Vagina (tissue), 2 donors: ENCODE data around the gene RCC2.

Source experiments
- CTCF ChIP-seq, 3 experiments: fragments of 450-650 bp in 2 of 3; fragments of 200-600 bp in 1 of 3; sonication (generic) in 1 of 3; IDR thresholded peaks; one replicate each; pipeline ENCODE4 v1.5.1; 2017 to 2019; ENCODE audit warnings: antibody characterized with exemption in 3 of 3, mild to moderate bottlenecking in 2 of 3, moderate library complexity in 2 of 3
- POLR2A ChIP-seq, 2 donors: fragments of 450-650 bp; IDR thresholded peaks; one replicate each; pipeline ENCODE4 v1.6.1; 2017; ENCODE audit warnings: antibody characterized with exemption in 2 of 2, mild to moderate bottlenecking in 2 of 2, moderate library complexity in 2 of 2
- POLR2AphosphoS5 ChIP-seq, 2 donors: sonication (generic); formaldehyde crosslinking; IDR thresholded peaks; one replicate each; pipeline ENCODE4 v1.9.0; 2017; ENCODE audit warnings: antibody characterized with exemption in 2 of 2, mild to moderate bottlenecking in 2 of 2, low read depth in 1 of 2; ENCODE audit not compliant: insufficient read depth in 1 of 2

DNA sequence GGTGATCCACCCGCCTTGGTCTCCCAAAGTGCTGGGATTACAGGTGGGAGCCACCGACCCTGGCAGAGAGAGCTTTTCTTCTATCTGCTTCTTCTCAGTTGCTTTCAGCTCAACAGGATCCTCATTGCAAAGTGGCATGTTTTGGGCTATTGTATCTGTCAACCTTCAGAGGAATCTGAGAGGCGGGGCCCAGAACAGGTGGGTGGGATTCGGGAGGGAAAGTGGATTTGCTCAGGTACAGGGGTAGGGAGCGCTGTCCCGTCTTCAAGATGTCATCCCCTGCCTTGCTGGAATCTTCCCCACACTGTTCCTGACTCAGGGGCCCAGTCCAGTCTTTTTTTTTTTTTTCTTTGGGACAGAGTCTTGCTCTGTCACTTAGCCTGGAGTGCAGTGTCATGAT is 26.9 kb upstream of the RCC2 start:
- TF ChIP-seq CTCF (IDR thresholded peaks at IDR 0.05) (no peak), POLR2A (IDR thresholded peaks at IDR 0.05) (no peak), POLR2AphosphoS5 (IDR thresholded peaks at IDR 0.05; ENCODE audit: insufficient read depth in 1 of 2, low read depth in 1 of 2) (no peak)
